ENCODE measurements around the gene GRM8.

Gene GRM8

DNA sequence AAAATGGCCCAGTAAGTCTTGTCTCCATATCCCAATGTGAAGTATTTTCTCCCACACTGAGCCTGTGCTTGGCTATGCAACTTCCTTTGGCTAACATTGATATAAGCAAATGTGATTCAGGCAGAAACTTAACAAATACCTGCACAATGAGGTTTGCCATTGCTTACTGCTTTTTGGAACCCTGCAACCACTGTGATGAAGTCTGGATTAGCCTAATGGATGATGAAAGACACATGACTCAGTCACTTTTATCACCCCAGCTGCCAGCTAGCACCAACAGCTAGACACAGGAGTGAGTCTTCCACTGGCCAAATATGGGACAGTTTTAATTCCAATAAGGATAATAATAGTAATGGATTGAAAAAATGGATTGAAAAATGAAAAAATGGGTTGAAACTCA is 854.5 kb downstream of the GRM8 start:
- no peak for DNase-seq (ENCODE audit: low read depth, low spot score)
- H3K9ac ChIP-seq (ENCODE audit: insufficient read length, low read depth): no peak overlapping the region
- TF ChIP-seq YY1 (IDR thresholded peaks at IDR 0.05; ENCODE audit: insufficient read depth, insufficient read length) (no peak), ZNF274 (IDR thresholded peaks at IDR 0.05; ENCODE audit: low read depth, low read length) (no peak)
- H3K36me3 ChIP-seq (ENCODE audit: insufficient read depth, insufficient read length, low read length): no peaks in the 10 kb centered on the region
- no peak overlapping the region for H3K4me3 ChIP-seq (ENCODE audit: insufficient read length, low read depth)
- H3K4me1 ChIP-seq (ENCODE audit: insufficient read depth, insufficient read length): no peaks in the 10 kb centered on the region
- no peaks in the 10 kb centered on the region for H3K9me3 ChIP-seq (ENCODE audit: insufficient read depth, low read length)
- no peaks in the 10 kb centered on the region for H3K27me3 ChIP-seq (ENCODE audit: insufficient read depth, insufficient read length)

DNA sequence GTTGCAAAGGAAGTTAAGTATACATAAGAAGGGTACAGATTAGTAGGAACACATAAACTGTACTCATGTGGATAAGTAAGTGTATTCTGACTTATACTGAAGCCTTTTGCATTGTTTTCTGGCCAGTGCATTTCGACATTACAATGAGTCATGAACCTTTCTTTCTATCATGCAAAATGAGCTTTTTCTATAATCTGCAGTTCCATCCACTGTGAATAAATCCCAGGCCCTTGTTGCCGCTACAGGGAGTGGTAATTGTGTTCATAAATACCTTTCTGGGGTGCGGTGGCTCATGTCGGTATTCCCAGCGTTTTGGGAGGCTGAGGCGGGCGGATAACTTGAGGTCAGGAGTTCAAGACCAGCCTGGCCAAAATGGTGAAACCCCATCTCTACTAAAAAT is 858.3 kb downstream of the GRM8 start:
- Histone ChIP-seq H3K4me1 (ENCODE audit: insufficient read depth, insufficient read length) (no peaks in the 10 kb centered on the region), H3K9me3 (ENCODE audit: insufficient read depth, low read length) (no peaks in the 10 kb centered on the region), H3K4me3 (ENCODE audit: insufficient read length, low read depth) (no peak overlapping the region), H3K36me3 (ENCODE audit: insufficient read depth, insufficient read length, low read length) (no peaks in the 10 kb centered on the region), H3K27me3 (ENCODE audit: insufficient read depth, insufficient read length) (no peaks in the 10 kb centered on the region), H3K9ac (ENCODE audit: insufficient read length, low read depth) (no peak overlapping the region)
- no peak for DNase-seq (ENCODE audit: low read depth, low spot score)
- TF ChIP-seq SUZ12 (IDR thresholded peaks at IDR 0.05; ENCODE audit: extremely low read depth, insufficient read depth, insufficient read length) (no peak), YY1 (IDR thresholded peaks at IDR 0.05; ENCODE audit: insufficient read depth, insufficient read length) (no peak), ZNF274 (IDR thresholded peaks at IDR 0.05; ENCODE audit: low read depth, low read length) (no peak)
